HG03139 (cell line): ENCODE results near the gene CARMIL3.

ENCODE experiments used
- ATAC-seq: cut with Tn5 transposase; IDR thresholded peaks from one replicate; pipeline ENCODE4 v1.9.1; 2021; ENCODE audit not compliant: unreplicated experiment

The CARMIL3 gene

DNA sequence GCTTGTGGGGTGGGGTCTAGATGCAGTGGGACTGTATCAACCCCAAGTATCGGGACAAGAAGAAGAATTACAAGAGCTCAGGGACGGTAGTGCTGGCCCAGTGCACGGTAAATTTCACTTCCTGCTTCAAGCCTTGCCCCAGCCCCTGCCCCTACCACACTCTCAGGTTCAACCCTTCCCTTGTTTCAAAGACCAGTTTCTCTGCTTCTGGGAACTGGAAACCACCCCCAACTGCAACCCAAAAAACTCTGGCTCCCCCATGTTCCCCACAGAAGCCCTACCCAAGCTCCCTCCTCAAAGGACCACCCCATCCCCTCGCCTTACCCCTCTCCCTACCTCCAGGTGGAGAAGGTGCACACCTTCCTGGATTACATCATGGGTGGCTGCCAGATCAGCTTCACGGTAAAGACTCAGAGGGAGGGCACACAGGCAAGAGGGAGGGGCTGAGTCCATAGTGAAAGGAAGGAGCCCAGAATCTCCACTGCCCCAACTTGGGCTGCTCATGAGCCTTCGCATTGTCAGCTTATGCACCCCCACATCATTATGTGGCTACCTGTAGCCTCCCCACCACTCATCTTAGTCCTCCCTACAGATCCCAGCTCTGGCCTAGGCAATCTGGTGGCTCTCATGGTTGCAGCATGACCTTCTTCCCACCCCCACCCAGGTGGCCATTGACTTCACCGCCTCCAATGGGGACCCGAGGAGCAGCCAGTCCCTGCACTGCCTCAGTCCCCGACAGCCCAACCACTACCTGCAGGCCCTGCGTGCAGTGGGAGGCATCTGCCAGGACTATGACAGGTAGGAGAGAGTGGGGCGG is 23.9 kb downstream of the CARMIL3 start:
- ATAC-seq: no peak

DNA sequence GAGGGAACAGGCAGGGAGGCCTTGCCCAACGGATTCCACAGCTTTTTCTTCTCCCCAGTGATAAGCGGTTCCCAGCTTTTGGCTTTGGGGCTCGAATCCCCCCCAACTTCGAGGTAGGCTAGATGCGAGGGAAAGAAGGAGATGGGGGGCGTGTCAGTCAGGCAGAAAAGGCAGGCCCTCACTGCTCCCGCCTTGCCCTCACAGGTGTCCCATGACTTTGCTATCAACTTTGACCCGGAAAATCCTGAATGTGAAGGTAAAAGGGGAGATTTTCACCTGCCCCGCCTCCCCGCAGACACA is 24.4 kb downstream of the CARMIL3 start:
- no peak for ATAC-seq

DNA sequence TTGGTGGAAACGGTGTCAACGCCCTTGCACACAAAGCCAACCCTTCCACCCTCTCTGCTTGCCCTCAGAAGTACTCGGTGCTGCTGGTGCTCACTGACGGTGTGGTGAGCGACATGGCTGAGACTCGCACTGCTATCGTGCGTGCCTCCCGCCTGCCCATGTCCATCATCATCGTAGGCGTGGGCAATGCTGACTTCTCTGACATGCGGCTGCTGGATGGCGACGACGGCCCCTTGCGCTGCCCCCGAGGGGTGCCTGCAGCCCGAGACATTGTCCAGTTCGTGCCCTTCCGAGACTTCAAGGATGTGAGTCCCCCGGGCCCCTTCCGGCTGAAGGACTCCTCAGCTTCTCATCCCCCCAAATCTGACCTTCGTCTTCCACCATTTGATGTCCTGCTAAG is 25.3 kb downstream of the CARMIL3 start:
- ATAC-seq: no peak

DNA sequence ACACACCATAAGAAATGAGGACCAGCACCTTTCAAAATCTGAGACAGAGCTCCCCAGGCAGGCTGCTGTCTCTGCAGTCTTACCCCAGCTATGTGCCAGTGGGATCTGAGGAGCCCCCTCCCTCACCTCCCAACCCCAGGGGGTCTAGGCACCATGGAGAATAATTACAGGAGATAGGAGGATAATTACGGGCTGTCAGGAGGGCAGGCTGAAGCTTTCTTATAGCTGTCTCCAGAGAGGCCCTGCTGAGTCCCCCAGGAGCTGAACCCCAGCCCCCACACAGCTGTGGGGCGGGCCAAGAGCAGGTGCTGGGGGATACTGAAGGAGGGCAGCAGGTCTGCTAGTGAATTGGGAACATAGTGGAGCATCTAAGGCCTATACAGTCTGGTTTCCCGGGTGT is 26.3 kb downstream of the CARMIL3 start:
- no peak for ATAC-seq

DNA sequence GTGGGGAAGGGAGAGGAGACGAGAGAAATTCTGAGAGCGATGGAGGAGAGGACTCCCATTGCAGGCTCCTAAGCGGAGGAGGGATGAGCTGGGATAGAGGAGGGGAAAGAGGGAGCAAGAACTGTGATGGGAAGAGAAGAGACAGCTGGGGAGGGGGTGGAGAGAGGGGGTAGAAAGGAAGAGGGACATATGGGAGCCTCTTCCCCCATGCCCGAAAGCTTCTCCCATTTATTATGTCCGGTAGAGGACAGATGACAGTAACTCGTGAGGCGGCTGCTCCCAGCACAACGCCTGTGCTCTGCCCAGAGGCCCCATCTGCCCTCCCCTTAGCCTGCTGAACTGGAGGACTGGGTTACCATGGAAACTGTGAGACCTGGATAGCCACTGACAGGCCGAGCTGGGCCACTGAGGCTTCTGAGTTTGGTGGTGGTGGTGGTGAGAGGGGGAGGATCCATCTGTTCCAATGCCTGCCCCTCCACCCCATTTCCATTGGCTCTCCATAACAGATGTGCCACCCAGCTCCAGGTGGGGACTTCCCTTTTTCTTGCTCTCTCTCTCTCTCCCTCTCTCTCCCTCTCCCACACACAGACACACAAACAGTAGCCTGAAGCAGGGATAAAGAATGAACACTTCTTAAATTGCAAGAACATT is 27.8 kb downstream of the CARMIL3 start:
- ATAC-seq: no peak

DNA sequence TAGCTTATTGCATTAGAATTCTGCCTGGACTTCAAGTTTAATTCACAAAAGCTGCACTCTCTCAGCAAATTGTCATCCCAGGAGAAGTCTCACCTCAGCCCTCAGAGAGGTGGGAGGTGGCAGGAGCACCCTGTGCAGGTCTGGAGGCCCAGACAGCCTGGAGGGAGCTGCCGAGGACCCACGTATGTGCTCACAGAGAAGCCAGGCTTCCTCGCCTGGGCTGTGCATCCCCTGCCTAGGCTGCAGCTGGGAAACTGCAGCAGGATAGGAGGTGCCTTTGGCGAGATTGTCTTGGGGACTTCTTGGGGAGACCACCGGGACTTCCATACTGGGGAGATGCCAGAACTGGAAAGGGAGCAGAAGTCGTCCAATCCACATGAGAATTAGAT is 28.3 kb downstream of the CARMIL3 start:
- no peak for ATAC-seq

DNA sequence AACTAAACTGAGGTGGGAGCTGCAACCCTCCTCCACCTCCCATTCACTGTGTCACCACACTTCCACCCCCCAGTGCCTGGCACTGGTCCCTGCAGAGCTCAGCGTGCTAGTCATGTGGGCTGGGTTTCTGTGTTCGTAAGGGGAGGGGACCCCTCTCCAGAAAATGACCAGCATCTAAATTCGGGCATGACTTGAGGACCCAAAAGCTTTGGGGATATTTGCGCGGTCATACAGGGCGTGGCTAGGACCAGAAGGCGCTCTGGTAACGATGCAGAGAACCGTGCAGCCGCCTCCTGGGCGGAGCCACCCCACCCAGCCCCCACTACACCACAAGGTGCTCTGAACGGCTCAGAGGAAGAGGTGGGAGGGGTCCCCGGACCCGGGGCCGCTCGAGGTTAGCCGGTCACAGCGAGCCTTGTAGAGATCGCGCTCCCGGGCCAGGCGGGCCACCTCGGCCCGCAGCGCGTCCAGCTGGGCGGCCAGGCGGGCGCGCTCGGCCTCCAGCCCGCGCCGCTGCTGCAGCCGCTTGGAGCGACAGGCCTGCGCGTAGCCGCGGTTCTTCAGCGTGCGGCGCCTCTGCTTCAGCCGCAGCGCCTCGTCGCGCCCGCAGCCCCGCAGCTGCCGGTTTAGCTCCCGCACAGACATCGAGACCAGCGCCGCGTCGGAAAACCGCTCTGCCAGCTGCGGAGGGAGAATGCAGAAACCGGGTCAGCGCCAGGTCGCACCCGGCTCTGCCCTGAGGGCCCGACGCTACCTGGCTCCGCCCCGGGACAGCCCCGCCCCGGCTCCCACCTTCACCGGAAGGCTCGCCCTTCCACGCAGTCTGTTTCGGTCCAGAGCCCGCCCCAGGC is 29.3 kb downstream of the CARMIL3 start:
- ATAC-seq: peak; percentile 83

DNA sequence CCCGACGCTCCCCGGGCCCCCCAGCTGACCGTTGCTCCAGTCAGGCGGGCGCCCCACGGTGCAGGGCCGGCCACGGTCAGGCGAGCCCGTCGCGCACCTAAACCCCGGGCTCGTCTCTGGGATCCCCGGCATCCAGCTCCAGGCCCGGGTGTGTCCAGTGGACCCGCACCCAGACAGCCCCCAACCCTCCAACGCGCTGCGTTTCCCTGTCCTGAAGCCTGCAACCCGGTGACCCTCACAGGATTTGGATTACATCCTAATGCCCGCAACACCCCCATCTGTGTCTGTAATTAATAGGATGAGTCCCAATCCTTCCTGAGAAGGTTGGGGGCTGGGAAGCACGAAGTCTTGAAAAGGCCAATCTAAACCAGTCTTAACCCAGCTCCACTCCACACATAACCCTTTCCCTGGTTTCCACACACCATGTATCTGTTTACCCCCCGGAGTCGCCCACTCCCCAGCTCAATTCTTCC is 30.0 kb downstream of the CARMIL3 start:
- no peak for ATAC-seq

DNA sequence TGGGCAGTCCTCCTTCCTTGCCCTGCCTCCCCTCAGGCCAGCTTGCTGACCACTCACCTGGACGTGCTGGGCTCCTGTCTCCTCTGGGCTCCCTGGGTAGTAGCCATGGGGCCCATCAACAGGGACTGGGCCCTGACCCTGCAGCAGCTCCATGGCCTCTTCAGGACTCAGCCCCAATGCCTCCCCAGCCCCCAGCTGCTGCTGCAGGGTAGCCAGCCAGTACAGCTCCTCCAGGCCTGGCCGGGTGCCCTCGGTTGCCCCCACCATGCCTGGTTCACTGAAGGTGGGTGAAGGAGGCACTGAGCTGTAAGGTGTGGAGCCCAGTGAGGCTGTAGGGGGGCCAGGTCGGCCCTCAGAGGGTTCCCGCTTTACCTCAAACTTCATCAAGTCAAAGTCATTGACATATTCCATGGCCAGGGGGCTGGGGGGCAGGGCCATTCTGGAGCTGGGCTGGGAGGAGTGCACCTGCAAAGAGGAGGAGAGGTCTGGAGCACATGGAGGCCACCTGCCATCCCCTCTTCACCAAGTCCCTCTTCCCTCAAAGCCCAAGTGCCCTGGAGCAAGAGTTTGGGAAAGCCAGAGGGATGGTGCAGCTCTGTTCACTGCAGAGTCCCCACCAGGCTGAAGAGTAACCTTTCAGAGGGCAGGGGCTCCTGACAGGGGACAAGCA is 30.7 kb downstream of the CARMIL3 start:
- no peak for ATAC-seq

DNA sequence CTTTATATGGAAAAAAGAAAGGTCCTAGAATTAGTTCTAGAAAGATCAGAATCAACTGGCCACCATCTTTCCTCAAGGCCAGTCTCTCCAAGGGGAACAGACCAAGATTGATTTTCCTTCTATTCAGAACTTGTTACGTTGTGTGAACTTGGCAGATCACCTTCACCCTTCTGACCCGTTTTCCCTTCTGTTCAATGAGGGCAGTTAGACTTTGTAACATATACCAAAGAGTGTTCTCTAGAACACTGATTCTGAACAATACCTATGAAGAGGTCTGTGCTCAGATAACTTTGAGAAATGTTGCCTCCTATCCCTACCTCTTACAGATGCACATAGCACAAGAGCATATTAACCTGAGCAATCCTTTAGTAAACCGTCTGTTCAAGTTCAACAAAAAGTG is 31.7 kb downstream of the CARMIL3 start:
- no peak for ATAC-seq

DNA sequence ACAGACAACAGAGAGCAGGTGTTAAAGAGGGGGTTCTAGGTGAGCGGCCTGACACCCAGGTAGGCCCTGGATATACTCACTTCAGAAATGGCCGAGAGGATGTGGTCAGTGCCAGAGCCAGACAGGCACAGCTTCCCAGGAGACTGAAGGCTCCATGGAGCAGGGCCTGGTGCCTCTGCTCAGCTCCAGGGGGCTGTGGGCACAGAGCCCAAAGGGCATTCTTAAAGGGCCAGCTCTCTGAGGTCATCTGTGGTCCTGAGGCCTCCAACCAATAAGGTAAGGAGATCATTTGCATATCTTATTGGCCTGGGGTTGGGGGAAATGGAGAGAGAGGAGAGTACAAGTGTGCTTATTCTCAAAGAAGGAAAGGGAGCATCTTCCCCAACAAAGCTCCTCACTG is 32.6 kb downstream of the CARMIL3 start:
- no peak for ATAC-seq

DNA sequence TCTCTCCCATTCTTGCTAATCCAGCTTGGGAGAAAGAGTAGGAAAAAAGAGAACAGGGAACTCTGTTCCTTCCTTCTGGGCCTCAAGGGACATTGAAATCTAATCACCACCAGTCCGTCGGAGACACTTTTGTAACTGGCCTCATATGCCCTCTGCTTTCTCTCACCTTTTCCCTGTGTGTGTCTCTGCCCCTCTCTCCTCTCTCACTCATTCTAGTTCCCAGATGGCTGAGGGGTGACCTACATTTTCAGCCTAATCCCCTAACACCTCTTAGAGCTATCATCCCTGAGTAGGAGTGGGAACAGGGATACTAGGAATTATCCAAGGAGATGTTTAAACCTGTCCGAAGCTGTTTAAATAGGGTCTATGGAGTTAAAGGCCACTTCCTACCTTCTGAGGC is 33.4 kb downstream of the CARMIL3 start:
- ATAC-seq: no peak

DNA sequence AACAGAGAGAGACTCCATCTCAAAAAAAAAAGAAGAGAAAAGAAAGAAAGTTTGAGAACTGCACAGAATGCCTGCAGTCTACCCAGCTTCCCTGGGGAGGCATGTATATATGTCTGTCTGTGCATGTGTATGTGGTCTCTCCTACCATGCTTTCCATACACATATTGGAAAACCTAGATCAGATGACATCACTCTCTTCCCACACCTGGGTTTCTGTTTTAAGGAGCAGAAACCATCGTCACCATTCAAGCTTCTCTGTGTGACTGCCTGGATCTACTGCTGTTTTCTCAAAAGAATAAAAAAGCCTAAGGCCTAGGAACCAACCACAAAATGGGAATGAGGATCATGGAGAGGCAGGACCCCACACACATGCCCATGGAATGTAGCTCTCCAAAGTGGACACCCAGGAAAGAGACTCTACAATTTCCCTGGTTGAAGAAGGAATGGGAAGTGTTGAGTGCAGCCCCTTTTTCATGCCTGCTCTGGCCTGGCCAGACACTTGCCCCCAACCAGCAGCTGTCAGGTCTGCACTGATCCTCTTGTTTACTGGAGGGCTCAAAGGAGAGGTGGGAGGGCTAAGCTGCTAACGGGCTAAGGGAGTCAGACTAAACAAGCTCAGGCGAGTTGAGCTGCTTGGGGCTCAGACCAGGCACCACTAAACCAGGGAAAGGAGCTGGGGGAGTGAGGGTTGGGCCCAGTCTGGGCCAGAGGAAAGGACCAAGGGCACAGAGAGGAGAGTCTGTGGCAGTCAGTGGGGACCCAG is 34.6 kb downstream of the CARMIL3 start:
- no peak for ATAC-seq

DNA sequence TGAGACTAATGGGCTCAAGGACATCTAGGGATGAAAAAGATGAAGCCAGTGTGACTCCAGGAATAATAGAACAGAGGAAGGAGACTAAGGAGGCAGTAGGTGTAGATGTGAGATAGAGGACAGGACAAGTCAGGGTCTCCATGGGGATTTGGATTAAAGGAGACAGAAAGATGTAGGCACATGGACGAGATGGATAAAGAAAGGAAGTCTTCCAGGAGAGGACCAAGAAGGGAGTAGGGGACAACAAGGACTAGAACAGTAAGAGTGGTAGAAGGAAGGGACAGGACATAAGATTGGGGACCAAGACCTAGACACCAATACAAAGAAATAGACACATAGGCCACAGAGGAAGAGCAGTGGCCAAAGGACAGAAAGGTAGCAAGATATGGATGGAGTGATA is 35.2 kb downstream of the CARMIL3 start:
- no peak for ATAC-seq

DNA sequence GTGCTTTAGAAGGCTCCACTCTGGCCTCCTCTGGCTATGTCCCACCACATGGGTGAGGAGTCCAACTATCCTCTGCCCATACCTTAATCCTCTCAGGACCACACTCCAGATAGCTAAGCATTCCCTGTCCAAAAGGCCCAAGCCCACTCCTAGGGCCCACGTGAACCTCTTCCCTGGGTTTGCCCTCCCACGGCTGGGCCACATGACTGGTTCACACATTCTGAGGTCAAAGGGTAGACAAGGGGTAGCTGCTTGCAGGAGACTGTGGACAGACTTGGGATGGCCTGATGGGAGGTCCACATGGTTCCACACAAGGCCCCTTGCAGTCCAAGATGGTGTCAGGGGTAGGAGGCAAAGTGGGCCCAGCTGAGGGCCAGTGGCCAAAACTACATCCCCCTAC is 36.3 kb downstream of the CARMIL3 start:
- no peak for ATAC-seq

DNA sequence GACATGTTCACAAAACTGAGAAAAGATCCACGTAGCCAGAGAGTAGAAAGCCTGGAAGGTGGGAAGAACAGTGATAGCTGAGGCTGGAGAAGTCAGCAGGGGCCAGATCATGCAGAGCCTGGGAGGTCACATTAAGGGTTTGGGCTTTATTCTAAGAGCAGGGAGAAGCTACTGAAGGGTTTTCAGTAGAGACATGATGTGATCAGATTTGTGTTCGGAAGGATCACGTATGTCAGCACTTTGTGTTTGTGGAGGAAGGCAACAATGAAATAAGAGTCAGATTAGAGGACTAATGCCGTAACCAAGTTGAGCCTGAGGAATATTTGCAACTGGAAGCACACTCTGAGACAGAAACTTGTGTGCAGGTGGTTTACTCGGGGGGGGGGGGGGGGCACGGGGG is 38.1 kb downstream of the CARMIL3 start:
- no peak for ATAC-seq

DNA sequence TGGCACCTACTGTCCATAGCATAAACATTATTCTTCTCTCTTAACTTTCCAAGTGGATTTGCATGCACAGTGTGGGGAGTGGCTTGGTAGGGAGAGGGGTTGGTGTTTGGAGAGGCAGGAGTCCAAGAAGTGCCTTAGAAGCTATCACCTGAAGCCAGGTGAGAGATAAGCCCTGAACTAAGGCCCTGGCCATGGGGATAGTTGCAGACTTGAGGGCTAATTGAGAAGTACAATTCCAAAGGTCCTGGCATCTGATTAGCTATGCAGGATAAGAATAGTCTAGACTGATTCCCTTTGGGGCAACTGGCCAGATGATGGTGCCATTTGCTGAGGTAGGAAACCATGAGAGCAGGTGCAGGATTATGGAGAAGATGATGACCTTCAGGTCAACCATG is 40.3 kb downstream of the CARMIL3 start:
- no peak for ATAC-seq

DNA sequence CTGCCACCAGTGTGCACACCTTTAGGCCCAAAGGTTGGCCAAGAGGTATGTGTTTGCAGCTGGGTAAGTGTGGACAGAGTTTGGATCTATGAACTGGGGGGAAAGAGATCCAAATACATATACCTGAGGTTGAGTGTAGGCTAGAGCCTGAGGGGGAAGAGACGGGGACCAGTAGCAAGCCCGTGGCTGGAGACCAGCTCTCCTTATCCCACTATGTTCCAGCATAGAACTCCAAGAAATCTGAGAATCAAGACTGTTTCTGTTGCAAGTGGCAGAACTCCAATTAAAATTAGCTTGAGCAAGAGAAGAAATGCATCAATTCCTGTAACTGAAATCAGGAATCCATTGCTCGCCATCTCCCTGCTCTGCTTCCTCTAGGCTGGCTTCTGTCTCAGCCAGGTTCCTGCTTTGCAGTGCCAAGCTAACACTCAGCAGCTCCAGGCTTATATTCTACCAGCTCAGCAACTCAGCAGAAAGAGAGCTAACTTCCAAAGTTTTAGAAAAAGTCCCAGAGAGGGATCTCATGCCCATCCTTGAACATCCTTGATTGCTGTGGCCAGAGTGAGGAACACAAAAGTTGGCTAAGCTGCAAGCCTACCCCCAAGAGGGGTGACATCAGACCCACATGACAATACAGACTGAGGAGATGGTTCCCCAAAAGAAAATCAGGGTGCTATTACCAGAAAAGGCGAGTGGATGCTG is 40.8 kb downstream of the CARMIL3 start:
- no peak for ATAC-seq

DNA sequence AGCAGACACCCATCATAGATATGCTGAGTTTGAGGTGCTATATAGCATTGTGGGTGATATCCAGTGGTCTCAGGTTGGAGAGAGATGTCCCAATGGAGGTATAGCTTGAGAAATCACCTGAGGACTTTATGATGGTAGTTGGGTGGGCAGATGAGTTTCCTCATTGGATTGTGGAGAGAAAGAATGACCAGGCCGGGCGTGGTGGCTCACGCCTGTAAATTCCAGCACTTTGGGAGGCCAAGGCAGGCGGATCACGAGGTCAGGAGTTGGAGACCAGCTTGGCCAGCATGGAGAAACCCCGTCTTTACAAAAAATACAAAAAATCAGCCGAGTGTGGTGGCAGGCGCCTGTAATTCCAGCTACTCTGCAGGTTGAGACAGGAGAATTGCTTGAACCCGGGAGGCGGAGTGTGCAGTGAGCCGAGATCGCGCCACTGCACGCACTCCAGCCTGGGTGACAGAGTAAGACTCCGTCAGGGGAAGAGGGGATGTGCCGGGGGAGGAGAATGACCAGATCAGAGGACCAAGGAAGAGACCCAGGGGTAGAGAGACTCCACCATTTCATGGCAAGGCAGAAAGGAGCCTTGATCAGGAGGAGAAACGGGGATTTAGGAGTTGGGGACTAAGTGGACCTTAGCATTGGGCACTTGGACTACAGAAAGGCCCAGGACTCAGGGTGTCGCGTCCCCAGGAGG is 41.5 kb downstream of the CARMIL3 start:
- ATAC-seq: no peak
